MV-4-11 (cell line): ENCODE measurements around the gene NTNG2.
A peak's percentile ranks its signal among the peaks of the same experiment; 100 is the strongest.

Source experiments
- DNase-seq: peaks from one replicate; lab custom pipeline; 2025; lab: John Stamatoyannopoulos, UW

The NTNG2 gene

DNA sequence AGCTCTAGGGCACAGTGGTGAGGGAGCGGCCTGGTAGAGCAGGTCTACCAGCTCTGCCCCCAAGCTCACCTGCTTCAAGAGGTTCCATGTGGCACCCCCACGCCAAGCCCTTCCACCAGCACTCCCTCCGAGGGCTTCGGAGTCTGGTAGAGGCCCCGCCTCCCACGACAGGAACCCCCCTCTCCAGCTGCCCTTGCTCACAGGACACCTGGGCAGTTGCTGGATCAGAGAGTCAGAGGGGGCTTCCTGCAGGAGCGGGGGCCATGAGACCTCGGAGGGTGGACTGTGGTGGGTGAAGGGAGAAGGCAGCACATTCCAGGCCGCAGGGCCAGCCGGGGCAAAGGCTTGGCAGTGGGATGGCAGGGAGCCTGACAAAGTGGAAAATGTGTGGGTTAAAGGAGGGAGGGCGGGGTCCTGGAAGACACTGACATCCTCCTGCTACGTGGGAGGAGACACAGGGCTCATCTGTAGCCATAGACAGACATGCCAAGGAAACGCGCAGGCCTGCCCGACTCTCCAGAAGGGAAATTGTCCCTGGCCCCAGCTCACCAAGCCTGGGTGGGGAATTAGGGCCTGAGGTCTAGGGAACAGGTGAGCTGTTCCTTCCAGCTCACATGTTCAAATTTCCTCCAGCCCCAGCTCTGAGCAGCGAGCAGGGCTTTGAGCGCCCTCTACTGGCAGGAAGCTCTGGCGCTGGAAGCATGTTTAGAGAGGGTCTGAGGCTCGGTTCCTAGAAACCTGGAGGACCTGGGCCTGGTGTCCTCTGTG lies 74.2 kb downstream of the NTNG2 start:
- peak; percentile 47 for DNase-seq

DNA sequence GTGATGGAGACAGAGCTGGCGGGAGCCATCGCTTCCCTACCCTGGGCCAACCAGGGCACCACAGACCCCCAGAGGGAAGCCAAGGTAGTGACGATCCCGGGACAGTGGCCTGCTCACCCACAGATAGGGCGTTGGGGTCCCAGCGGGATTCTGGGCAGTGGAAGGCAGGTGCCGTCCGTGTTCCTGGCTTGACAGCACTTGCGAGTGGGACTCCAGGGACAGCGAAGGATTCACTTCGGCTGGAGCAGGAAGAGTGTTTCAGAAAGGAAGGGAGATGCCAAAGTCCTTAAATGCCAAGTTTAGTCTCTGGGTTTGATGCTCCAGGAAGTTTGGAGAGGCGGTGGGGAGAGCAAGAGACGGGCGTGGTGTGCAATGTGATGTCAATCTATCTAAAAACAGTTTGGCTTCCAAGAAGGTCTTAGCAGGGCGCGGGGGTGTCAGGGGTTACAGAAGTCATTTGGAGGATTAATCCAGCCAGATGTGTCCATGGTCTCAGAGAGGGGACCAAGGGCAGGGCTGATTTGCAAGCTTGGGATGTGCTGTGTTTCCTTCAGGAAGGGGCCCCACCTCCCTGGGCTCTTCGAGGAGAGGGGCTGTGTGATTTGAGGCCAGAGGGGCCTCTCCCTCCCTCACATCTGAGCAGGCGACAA lies 74.9 kb downstream of the NTNG2 start:
- DNase-seq: no peak

DNA sequence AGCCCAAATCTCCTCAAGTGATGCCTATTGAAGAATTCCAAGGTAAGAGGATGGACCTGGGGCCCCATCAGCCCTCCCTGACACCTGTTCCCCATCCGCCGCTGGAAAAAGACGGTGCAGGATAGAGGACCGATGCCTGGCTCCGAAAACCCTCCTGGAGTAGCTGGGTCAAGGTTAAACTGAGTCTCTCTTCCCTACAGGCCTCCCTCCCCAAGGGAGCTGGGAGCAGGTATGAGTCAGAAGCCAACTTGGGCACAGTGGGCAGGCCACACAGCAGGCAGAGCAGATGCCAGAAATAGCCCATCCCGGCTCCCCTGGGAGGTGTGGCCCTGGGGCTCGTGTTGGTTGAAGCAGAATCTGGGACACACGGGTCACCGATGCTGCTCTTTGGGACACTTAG lies 75.6 kb downstream of the NTNG2 start:
- DNase-seq: no peak

DNA sequence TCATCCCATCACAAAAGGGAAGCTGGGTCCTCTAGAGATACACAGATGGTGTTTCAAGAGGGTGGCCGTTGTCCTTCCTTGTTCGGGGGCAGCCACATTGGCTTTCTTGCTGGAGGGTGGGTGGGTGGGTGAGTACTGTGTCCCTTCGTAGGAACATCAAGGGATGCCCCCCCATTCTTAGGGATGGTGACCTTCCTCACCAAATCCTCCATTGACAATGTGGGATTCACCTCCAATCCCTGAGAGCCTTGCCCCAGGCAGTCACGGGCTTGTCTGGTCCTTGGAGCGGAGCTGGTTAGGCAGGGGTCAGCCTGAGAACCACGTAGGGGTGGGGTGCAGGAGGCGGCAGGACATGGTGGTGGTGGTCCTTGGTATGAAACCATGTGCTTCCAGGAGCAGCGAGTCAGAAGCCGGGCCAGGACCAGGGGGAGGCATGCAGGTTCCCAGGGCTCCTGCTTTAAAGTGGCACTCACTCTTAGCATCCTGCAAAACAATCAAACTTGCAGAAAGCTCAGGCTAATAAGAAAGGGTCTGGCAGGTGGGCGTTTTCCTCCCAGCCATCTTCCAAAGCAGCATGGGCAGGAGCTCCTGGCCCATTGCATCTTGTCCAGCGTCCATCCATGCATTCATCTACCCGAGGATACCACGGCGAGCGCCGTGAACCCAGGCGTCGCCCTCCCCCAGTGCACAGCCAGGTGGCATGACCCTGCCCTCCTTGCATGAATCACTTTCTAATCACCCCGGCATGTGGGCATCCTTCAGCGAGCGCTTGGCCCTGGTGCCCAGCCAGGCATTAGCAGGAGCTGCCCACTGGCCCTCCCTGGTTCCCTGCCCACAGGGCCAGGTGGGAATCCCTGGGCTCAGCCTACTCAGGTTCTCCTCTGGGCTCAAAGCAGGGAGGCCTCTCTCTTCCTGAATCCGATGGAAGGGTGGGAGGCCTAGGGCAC lies 76.4 kb downstream of the NTNG2 start:
- no peak for DNase-seq

DNA sequence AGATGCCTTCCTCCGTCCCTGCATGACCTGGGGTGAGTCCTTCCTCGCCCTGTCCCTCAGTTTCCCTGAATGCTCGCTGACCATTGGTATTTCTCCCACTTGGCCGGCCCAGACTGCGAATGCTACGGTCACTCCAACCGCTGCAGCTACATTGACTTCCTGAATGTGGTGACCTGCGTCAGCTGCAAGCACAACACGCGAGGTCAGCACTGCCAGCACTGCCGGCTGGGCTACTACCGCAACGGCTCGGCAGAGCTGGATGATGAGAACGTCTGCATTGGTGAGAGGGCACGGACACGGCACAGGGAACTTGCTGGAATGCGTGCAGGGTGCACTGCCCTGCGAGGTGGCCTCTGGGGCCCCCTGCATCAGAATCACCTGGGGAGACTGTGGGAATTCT lies 77.1 kb downstream of the NTNG2 start:
- peak; percentile 32 for DNase-seq

DNA sequence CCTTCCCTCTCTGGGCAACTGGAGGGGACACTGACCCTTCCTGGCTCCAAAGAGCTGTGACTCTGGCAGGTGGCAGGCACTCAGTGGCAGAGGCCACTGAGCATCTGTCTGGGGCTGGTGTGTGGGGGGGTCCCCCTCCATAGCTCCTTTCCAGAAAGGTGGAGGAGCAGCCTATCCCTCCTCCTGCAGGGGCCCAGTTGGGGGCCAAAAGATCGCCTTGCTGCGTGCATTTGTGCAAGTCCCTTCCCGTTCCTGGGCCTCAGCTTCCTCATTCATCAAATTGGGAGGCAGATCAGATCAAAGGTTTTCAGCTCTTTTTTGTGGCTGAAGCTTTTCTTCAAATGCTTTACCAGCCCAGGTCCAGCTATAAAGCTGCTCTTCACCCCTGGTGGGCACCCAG lies 77.7 kb downstream of the NTNG2 start:
- DNase-seq: peak; percentile 17

DNA sequence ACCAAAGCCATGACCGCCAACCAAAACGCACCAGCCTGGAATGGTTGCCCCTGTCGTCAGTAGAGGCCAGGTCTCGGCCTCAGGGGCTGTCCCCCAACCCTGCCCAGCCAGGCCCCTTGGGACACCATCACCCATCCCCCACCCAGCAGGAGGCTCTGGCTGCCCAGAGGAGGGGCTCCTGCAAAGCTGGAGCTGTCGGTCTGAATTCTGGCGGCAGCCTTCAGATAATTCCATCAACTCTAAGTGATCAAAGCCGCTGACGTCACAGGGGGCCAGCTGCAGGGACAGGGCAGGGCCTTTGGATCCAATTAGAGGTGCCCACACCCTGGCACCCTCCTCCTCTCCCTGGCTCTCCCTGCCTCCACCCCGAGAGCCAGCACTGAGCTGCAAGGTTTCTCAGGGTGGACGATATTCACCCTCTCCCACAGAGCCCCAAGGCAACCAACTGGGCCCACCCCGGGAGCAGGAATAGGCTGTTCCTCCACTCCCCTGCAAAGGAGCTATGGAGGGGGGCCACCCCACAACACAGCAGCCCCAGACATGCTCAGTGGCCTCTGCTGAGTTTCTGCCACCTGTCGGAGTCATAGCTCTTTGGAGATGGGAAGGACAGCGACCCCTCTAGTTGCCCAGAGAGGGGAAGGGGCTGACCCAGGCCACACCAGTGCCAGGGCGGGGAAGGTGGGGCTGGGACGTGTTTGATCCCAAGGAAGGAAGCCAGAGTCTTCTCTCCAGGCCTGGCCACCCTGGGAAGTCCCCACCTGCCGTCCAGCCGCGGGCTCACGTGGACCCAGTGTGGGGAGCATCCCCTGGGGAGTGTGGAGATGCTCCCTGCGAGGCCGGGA lies 78.4 kb downstream of the NTNG2 start:
- DNase-seq: no peak

DNA sequence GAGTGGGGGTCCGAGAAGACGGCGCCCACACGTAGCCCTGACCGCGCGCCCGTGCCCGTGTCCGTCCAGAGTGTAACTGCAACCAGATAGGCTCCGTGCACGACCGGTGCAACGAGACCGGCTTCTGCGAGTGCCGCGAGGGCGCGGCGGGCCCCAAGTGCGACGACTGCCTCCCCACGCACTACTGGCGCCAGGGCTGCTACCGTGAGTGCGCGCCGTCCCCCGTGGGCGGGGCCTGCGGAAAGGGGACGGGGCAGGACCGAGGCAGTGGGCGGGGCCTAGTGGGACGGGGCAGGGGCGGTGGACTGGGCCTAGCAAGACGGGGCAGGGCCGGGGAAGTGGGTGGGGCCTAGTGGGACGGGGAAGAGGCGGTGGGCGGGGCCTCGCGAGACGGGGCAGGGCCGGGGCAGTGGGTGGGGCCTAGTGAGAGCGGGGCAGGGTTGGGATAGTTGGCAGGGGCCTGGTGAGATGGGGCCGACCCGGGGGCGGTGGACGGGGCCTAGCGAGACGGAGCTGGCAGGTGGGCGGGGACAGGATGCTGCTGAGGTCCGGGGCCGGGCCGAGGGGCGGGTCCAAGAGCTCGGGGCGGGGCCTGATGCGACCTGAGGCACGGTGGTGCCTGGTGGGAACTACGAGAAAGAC lies 79.1 kb downstream of the NTNG2 start:
- peak; percentile 91 for DNase-seq

DNA sequence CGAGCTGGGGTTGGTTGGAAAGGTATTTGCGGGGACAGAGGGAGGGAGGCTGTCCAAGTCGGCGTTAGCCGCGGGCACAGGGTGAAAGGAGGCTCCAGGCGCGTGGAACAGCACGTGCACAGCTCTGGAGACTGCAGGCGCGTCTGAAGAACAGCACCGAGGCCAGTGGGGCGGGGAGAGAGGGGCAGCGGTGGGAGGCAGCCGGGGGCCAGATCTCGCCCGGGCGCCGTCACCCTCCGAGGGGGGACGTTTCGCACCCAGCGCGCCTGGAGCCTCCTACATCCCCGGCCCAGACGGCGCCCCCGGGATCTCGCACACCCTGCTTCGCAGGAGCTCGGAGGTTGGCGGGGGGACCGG lies 79.6 kb downstream of the NTNG2 start:
- DNase-seq: no peak

DNA sequence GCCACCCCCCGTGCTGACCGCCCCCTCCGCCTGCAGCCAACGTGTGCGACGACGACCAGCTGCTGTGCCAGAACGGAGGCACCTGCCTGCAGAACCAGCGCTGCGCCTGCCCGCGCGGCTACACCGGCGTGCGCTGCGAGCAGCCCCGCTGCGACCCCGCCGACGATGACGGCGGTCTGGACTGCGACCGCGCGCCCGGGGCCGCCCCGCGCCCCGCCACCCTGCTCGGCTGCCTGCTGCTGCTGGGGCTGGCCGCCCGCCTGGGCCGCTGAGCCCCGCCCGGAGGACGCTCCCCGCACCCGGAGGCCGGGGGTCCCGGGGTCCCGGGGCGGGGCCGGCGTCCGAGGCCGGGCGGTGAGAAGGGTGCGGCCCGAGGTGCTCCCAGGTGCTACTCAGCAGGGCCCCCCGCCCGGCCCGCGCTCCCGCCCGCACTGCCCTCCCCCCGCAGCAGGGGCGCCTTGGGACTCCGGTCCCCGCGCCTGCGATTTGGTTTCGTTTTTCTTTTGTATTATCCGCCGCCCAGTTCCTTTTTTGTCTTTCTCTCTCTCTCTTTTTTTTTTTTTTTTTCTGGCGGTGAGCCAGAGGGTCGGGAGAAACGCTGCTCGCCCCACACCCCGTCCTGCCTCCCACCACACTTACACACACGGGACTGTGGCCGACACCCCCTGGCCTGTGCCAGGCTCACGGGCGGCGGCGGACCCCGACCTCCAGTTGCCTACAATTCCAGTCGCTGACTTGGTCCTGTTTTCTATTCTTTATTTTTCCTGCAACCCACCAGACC lies 80.2 kb downstream of the NTNG2 start:
- DNase-seq: peak; percentile 58

DNA sequence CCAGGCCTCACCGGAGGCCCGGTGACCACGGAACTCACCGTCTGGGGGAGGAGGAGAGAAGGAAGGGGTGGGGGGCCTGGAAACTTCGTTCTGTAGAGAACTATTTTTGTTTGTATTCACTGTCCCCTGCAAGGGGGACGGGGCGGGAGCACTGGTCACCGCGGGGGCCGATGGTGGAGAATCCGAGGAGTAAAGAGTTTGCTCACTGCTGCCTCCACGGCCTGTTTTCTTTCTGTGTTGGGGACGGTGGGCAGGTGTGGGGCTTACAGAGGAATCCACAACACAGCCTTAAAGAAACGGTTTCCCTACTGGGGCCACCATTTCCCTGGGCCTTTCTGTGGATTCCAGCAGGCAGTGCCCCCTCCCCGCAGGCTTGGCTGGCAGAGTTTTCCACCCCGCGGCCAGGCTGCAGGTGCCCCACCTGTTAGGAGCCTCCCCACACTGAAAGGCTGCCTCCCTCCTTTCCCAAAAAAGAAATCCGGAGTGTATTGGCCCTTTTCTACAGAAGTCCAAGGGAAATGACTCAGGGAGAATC lies 80.8 kb downstream of the NTNG2 start:
- DNase-seq: no peak

DNA sequence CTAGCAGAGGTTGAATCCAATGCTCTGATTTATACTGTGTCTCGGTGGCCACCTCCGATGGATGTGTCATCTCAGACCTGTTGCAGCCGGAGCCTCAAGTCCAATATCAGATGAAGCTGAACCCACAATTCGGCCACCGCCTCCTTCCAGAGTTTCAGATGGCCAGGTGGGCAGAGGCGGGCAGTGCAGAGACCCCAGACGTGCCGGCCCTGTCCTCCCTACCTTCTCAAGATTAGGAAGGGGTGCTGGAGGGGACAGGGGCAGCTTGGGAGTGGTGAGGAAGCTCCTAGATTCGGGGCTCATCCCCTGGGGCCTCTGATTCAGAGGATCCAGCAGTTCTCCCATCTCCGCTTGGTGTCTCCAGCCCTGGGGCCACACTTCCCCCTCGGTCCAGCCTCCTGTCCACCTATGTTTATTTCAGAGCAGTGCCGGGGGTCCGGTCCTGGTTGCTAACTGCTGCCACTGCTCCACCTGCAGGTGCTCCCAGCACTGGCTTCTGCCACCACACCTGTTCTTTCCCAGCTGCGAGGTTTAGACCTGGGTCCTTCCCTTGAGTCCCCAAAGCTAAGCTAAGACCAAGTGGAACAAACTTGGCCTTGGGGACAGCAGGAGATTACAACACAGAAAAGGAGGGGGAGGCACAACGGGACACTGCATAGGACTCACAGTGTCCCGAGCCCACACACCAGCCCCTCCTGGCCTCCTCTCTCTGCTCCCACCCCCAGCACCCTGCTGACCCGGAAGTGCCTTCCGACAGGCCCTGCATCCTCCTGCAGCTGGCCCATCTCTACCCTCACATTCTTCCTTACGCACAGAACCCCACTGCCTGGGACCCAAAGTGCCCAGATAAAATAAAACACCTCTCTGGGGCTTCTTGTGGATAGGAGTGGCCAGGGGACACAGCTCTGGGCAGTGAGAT lies 81.6 kb downstream of the NTNG2 start:
- no peak for DNase-seq

DNA sequence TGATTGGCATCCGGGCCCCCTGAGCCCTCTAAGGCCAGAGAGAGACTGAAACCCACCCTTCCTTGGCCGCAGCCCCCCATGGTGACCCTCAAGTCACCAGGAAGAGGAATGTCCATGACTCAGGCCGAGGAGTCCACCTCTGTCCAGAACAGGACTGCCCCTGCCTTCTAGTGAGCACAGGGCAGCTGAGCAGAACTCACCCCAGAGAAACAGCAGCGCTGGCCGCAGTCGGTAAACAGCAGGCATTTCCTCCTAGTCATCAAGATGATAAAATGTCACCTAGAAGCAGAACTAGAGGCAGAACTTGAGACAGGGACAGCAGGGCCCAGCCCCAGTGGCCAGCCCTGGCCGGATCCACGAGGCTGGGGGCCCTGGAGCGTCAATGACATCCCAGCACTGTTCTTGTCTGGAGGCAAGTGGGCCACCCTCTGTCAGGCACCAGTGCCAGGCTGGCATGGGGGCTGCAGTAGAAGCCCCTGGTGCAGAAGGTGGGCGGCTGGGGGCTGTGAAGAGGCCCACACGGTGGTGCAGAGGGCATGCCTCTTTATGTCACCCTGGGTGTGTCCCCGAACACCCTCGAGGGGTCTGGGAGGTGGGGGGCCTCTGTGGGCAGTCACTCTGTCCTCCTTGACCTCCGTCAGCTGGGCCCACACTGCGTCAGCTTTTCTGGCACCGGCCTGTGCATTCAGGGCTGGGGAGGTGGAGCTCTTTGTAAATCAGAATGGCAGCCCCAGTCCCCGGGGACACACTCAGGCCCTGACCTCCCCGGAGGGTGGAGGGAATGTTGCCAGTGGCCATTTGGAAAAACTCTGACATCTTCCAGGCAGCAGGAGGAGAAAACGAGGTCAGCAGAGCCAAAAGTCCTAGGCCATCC lies 83.0 kb downstream of the NTNG2 start:
- DNase-seq: no peak

DNA sequence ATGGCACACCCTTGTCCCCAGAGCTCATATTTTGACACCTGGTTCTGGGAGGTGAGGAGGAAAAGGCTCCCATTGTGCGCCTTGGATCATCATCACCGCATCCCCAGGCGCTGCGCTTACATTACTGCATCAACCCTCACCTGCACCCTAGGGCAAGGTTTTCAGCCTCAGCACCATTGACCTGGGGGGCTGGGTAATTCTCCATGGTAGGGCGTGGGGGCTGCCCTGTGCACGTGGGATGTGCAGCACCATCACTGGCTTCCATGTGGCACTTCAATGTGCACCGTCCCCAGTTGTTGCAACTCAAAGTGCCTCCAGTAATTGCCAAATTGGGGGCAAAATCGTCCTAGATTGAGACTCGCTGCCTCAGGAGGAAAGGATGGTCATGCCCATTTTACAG lies 83.6 kb downstream of the NTNG2 start:
- no peak for DNase-seq

DNA sequence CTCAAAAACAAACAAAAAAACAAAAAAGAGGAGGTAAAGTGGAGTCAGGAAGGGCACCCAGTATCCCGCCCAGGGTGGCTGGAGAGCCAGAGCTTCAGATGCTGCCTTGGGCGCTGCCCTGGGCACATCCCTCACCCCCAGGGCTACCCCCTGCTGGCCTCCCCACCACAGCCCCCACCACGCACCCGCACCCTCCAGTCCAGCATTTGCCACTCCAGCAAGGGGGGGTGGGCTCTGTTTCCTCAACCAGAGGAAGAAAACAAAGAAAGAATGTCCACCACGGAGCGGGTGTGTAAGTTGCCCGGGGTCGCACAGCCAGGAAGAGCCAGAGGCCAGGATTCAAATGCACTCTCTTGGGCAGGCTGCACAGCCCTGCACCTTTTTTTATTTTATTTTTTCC lies 86.1 kb downstream of the NTNG2 start:
- DNase-seq: no peak

DNA sequence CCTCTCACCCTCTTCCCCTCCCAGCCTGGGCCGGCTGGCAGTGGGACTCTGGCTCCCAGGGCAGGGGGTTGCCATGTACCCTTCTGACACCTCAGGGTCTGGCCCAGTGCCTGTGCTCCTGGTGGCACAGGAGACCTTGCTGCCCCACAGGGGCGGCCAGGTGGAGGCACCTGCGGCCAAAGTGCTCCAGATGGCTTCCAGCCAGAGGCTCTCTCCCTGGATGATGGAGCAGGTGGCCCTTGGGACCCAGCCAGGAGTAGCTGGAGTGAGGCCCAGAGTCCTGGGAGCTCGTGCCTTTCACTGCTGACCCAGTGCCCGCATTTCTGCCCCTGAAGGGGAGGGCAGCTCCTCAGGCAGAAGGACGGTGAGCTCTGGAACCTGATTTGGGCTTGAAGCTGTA lies 87.3 kb downstream of the NTNG2 start:
- no peak for DNase-seq

DNA sequence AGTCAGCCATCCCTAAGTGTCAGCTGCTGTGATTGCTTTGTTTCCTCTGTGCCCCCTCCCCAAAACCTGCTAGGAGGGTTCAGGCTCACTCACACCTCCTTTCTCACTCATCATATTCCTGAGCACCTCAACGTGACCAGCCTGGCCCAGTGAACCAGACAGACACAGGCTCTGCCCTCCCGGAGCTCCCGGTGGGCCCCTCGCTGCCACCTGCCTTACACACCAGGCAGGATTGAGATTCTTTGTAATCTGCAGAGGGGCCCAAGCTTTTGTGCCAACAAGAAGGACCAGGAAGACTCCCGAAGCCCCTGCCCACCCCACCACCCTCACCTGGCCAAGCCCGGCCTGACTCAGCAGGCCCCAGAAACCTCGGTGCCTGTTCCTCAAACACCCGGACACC lies 87.8 kb downstream of the NTNG2 start:
- DNase-seq: no peak
